Cardiac muscle cell (in vitro differentiated cells and primary cell): ENCODE results near the gene CBY1. TPM values are rescaled to one million over a fixed set of nuclear protein-coding genes. Genes with fewer than 3 reads are reported as not detected.
A peak's percentile ranks its signal among the peaks of the same experiment; 100 is the strongest.

ENCODE experiments used
- DNase-seq, 2 donors: peaks; one replicate each; pipeline versions ENCODE4 v3.0.0 to v3.0.0-alpha.2; 2010 to 2017; ENCODE audit warnings: low read depth in 1 of 2, low spot score in 1 of 2
- H3K27ac ChIP-seq: fragments of 200-600 bp; sonication (generic); 2 replicates; pipeline ENCODE4 v1.5.1; 2016
- H3K27me3 ChIP-seq: fragments of 200-600 bp; sonication (generic); 2 replicates; pipeline ENCODE4 v1.6.0; 2016; ENCODE audit warnings: control low read depth
- H3K36me3 ChIP-seq: fragments of 200-600 bp; sonication (generic); 2 replicates; pipeline ENCODE4 v1.5.1; 2016; ENCODE audit warnings: control low read depth
- H3K4me1 ChIP-seq: fragments of 200-600 bp; sonication (generic); 2 replicates; pipeline ENCODE4 v1.8.1; 2017; ENCODE audit warnings: low read depth, mild to moderate bottlenecking, mixed run types
- H3K4me3 ChIP-seq: fragments of 200-600 bp; sonication (generic); 2 replicates; pipeline ENCODE4 v1.5.1; 2016; ENCODE audit warnings: mild to moderate bottlenecking
- H3K9me3 ChIP-seq: fragments of 200-600 bp; sonication (generic); 2 replicates; pipeline ENCODE4 v1.5.1; 2017; ENCODE audit warnings: low read depth, mild to moderate bottlenecking, control low read depth
- polyA plus RNA-seq: library from polyadenylated mRNA; unstranded; fragments of >200 nt; fragmentation: Nextera tagmentation; extraction: Ambion mirVana; gene quantifications from 2 replicates; pipeline ENCODE4 v1.2.1, GENCODE V29; 2016
- total RNA-seq: library from RNA; depleted of rRNA; stranded (reverse); fragments of >200 nt; gene quantifications from 2 replicates; pipeline ENCODE4 v1.2.3, GENCODE V29; 2016
- TF ChIP-seq, protein P1 (sequence below): IDR thresholded peaks from 2 replicates; pipeline ENCODE4 v1.5.1; 2012; ENCODE audit warnings: low read depth, mild to moderate bottlenecking, low read length

Gene CBY1
- total and polyA plus RNA-seq, 2 experiments from 2014 or later, result 25.9 to 84.6 TPM

- no peak for DNase-seq
Observed at GRCh38 chr22:38653741-38654140, 2.7 kb upstream of the CBY1 start.

DNA sequence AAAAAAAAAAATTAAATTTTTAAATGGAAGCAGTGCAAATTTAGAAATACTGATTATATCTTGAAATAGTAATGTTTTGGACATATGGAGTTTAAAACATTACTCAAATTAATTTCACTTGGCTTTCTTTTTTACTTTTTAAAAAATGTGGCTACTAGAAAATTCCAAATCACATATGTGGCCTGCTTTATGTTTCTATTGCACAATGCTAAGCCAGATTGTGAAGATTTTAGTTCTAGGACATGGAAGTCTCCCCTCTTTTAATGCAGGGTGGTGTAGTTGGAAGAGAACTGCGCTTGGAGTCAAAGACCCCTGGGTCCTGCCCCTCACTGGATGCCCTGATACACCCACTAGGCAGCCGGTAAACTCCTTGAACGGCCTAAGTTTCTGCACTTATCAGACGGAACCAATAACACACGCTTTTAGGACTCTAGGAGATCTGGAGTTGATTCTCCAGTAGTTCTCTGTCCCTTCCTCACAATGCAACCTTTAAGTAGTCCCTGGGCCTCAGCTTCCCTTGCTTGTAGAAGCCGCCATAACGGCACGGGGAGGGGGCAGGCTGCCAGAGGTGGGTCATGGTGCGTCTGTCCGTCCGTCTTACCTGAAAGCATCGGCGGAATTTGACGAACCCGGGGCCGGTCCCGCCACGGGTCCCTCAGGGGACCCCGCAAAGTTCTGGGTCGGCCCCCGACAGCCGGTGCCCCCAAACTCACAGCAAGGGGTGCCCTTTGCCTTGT lies 751 bp upstream of the CBY1 start:
- peaks cover 10% of the 10 kb centered on the region for H3K4me1 ChIP-seq
- H3K27me3 ChIP-seq, result no peaks in the 10 kb centered on the region
- H3K27ac ChIP-seq, result peak overlapping the region; percentile 98
- H3K9me3 ChIP-seq, result no peaks in the 10 kb centered on the region
- TF ChIP-seq, protein P1, sequence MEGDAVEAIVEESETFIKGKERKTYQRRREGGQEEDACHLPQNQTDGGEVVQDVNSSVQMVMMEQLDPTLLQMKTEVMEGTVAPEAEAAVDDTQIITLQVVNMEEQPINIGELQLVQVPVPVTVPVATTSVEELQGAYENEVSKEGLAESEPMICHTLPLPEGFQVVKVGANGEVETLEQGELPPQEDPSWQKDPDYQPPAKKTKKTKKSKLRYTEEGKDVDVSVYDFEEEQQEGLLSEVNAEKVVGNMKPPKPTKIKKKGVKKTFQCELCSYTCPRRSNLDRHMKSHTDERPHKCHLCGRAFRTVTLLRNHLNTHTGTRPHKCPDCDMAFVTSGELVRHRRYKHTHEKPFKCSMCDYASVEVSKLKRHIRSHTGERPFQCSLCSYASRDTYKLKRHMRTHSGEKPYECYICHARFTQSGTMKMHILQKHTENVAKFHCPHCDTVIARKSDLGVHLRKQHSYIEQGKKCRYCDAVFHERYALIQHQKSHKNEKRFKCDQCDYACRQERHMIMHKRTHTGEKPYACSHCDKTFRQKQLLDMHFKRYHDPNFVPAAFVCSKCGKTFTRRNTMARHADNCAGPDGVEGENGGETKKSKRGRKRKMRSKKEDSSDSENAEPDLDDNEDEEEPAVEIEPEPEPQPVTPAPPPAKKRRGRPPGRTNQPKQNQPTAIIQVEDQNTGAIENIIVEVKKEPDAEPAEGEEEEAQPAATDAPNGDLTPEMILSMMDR, result no peak
- peak overlapping the region; percentile 85 for H3K4me3 ChIP-seq
- peak in 1 of 2 donors; percentile 26 for DNase-seq
- no peaks in the 10 kb centered on the region for H3K36me3 ChIP-seq

More at GRCh38 chr22:38653741-38654140, 2.7 kb upstream of the CBY1 start:
- H3K27ac ChIP-seq, result no peak overlapping the region
- peaks cover 10% of the 10 kb centered on the region for H3K4me1 ChIP-seq
- H3K4me3 ChIP-seq, result no peak overlapping the region
- no peaks in the 10 kb centered on the region for H3K27me3 ChIP-seq
- H3K36me3 ChIP-seq, result no peaks in the 10 kb centered on the region
- H3K9me3 ChIP-seq, result no peaks in the 10 kb centered on the region
- TF ChIP-seq, protein P1, result no peak

- peak overlapping the region; percentile 98 for H3K27ac ChIP-seq
- no peaks in the 10 kb centered on the region for H3K36me3 ChIP-seq
- DNase-seq, result peak; percentile 17 to 29
- no peaks in the 10 kb centered on the region for H3K27me3 ChIP-seq
- TF ChIP-seq, protein P1, result no peak
- H3K4me1 ChIP-seq, result peaks cover 10% of the 10 kb centered on the region
- H3K4me3 ChIP-seq, result peak overlapping the region; percentile 85
- H3K9me3 ChIP-seq, result no peaks in the 10 kb centered on the region
Observed at GRCh38 chr22:38657045-38657909, 839 bp downstream of the CBY1 start.

DNA sequence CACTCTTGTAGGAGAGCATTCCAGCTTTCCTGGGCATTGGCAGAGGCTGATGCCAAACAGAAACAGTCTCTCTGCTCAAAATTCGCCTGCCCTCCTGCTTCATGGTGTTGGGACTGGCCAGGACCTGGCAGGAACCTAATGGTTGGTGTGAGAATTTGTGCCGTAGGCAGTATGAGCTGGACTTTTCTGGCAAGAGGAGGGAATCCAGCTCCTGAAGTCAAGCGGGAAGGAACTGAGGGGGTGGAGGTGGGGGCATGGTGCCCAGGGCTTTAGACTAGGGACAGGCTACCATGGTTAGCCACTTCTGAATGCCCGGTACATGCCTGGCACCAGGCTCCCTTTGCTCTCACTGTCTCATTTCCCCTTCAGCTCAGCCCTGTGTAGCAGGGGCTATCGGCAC lies 18.4 kb downstream of the CBY1 start:
- Histone ChIP-seq H3K27me3 (no peaks in the 10 kb centered on the region), H3K9me3 (no peaks in the 10 kb centered on the region), H3K27ac (no peak overlapping the region), H3K4me3 (no peak overlapping the region), H3K36me3 (peaks cover 13% of the 10 kb centered on the region), H3K4me1 (peaks cover 3% of the 10 kb centered on the region)
- TF ChIP-seq, protein P1, result no peak
- DNase-seq, result no peak

GRCh38 chr22:38675833-38676232 lies 19.4 kb downstream of the CBY1 start:
- DNase-seq, result no peak

More at GRCh38 chr22:38675833-38676232, 19.4 kb downstream of the CBY1 start:
- TF ChIP-seq, protein P1, result no peak
- H3K9me3 ChIP-seq, result no peaks in the 10 kb centered on the region
- no peaks in the 10 kb centered on the region for H3K27me3 ChIP-seq
- H3K4me3 ChIP-seq, result no peak overlapping the region
- H3K4me1 ChIP-seq, result peaks cover 3% of the 10 kb centered on the region
- H3K36me3 ChIP-seq, result peaks cover 10% of the 10 kb centered on the region
- no peak overlapping the region for H3K27ac ChIP-seq
